ENCODE data around the gene VTCN1.

VTCN1 gene

GRCh38 chr1:117093870-117094621, 116.7 kb downstream of the VTCN1 start:
- peak; percentile 80 for DNase-seq
